ENCODE results near the gene BCAR3.

- TF ChIP-seq CTCF (IDR thresholded peaks at IDR 0.05; ENCODE audit: borderline replicate concordance, extremely low read depth, low read length, poor library complexity, severe bottlenecking): no peak
- TF ChIP-seq EZH2 (IDR thresholded peaks at IDR 0.05; ENCODE audit: borderline replicate concordance, low read depth, low read length, severe bottlenecking): no peak
Observed at GRCh38 chr1:93607814-93608186, 73.8 kb downstream of the BCAR3 start.
